Small intestine (tissue), 16 donors: ENCODE measurements around the gene ZEB2. TPM values are rescaled to one million over a fixed set of nuclear protein-coding genes. Genes with fewer than 3 reads are reported as not detected.

ENCODE experiments used
- DNase-seq, 2 donors: peaks; one replicate each; pipeline versions ENCODE4 v3.0.0 to v3.0.0-alpha.2; 2013
- FAIRE-seq: peaks from 2 replicates; lab custom pipeline; 2012; peaks lifted over from hg19 to GRCh38; lab: Jason Lieb, UNC
- H3K27ac ChIP-seq, 3 donors: one replicate each; pipeline ENCODE4 v1.5.1; 2013; ENCODE audit warnings: low read length in 2 of 3, mild to moderate bottlenecking in 2 of 3, control low read depth in 1 of 3, inconsistent platforms in 1 of 3, low read depth in 1 of 3, moderate library complexity in 1 of 3
- H3K27me3 ChIP-seq, 3 donors: one replicate each; pipeline ENCODE4 v1.6.1; 2013; ENCODE audit warnings: low read length in 3 of 3, inconsistent platforms in 1 of 3; ENCODE audit not compliant: control insufficient read depth in 3 of 3, insufficient read depth in 3 of 3
- H3K36me3 ChIP-seq, 3 donors: one replicate each; pipeline ENCODE4 v1.6.1; 2013; ENCODE audit warnings: low read length in 3 of 3, inconsistent platforms in 1 of 3, low read depth in 1 of 3, mild to moderate bottlenecking in 1 of 3, moderate library complexity in 1 of 3; ENCODE audit not compliant: control insufficient read depth in 3 of 3, insufficient read depth in 2 of 3
- H3K4me1 ChIP-seq, 3 donors: one replicate each; pipeline ENCODE4 v1.6.1; 2013; ENCODE audit warnings: low read length in 2 of 3, inconsistent platforms in 1 of 3, low read depth in 1 of 3, mild to moderate bottlenecking in 1 of 3, moderate library complexity in 1 of 3; ENCODE audit not compliant: control insufficient read depth in 3 of 3, insufficient read depth in 2 of 3
- H3K4me3 ChIP-seq, 3 donors: one replicate each; pipeline ENCODE4 v1.5.1; 2013; ENCODE audit warnings: low read length in 3 of 3, control low read depth in 1 of 3, inconsistent platforms in 1 of 3, low read depth in 1 of 3, mild to moderate bottlenecking in 1 of 3, moderate library complexity in 1 of 3
- H3K9me3 ChIP-seq, 2 donors: one replicate each; pipeline ENCODE4 v1.6.1; 2013; ENCODE audit warnings: low read depth in 1 of 2, low read length in 1 of 2; ENCODE audit not compliant: control insufficient read depth in 2 of 2, insufficient read depth in 1 of 2
- WGBS, 3 donors: extraction: QIAGEN DNeasy Blood & Tissue Kit; methylation state at CpG; one replicate each; pipeline ENCODE4 v1.1.7; 2013; 5-methylcytosine and 5-hydroxymethylcytosine counted together
- long read RNA-seq, 10 donors: transcript quantifications; one replicate each; lab custom pipeline, GENCODE V29; 2026
- polyA plus RNA-seq, 4 donors: library from polyadenylated mRNA; stranded (reverse) in 3 of 4; unstranded in 1 of 4; fragments of 200-250 nt in 3 of 4; fragments of 120-200 nt in 1 of 4; gene quantifications; one replicate each; pipeline versions ENCODE4 v1.2.1 to v1.2.3, GENCODE V29; 2013
- donor health status: healthy with polysubstance abuse.
- donor health status: control.
- donor health status: control.
- donor health status: Bipolar disorder and iron deficiency.
- donor health status: healthy.

The ZEB2 gene
- 10 to 100 TPM in 3 of 4 donors, 1 to 10 TPM in 1; 2.0 to 30.9 (median 15.3) TPM for polyA plus RNA-seq
- long read RNA-seq, donor 1: 0 reads
- long read RNA-seq, donor 2, full-length matches to known transcripts: 4 of 4 reads
- long read RNA-seq, donor 2, partial matches to known transcripts: 0 of 4 reads
- long read RNA-seq, donor 2, other reads (novel, unspliced or antisense): 0 of 4 reads
- long read RNA-seq, donor 3, partial matches to known transcripts: 0 of 2 reads
- long read RNA-seq, donor 3, other reads (novel, unspliced or antisense): 0 of 2 reads
- long read RNA-seq, donor 4: 0 reads
- long read RNA-seq, donor 5, partial matches to known transcripts: 0 of 1 reads
- long read RNA-seq, donor 5, other reads (novel, unspliced or antisense): 0 of 1 reads
- long read RNA-seq, donor 6, full-length matches to known transcripts: 2 of 7 reads
- long read RNA-seq, donor 6, partial matches to known transcripts: 5 of 7 reads
- long read RNA-seq, donor 6, other reads (novel, unspliced or antisense): 0 of 7 reads
- long read RNA-seq, donor 7: 0 reads
- long read RNA-seq, donor 8, partial matches to known transcripts: 0 of 1 reads
- long read RNA-seq, donor 8, other reads (novel, unspliced or antisense): 0 of 1 reads
- long read RNA-seq, donor 9, partial matches to known transcripts: 6 of 7 reads
- long read RNA-seq, donor 9, other reads (novel, unspliced or antisense): 0 of 7 reads
- long read RNA-seq, donor 10, full-length matches to known transcripts: 11 of 25 reads
- long read RNA-seq, donor 10, partial matches to known transcripts: 14 of 25 reads
- long read RNA-seq, donor 10, other reads (novel, unspliced or antisense): 0 of 25 reads

DNA sequence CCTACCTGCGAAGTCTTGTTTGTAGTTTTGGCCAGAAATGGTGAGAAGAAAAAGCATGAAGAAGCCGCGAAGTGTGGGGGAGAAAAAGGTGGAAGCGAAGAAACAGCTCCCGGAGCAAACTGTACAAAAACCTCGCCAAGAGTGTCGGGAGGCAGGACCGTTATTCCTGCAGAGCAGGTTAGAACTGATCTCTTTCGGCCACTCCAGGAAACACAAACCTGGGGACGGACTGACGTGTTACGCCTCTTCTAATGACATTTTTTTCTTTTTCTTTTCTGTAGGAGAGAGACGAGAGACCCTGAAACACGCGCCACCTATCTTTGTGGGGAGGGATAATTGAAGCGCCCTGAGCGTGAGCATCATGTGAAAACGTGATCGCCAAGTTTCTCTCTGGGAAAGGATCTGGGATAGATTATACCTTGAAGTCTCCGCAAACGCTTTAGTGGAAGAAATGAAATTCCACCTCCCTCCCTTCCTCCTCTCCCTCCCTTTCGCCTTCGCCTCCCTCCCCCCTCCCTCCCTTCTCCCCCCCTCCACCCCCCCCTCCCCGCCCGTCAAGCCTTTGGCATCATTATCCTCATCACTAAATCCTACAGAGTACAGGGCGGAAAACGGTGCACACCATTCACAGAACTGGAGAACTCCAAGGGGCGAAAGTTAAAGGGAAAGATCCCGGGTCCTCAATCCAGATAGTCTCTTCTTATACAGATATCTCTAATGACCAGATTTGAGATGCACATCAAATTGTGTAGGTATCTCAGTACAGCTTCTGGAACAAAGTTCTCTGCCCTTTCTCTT lies at the start of gene ZEB2:
Gene ZEB2 (minus strand): TSS at position 186 of the 798 bp plus-strand sequence. CDS start 2,769 bp downstream, outside the sequence.
- peak within 1 kb of the TSS; percentile 24 to 99 (median 88) for H3K27ac ChIP-seq
- FAIRE-seq (no peak), DNase-seq (peak; percentile 17 to 49)
- H3K4me1 ChIP-seq: peaks cover 0 to 4% (median 0%) of the 10 kb centered on the region in 3 donors
- WGBS, 3 donors: 2 to 8% (median 5%) methylated on average over 27 to 29 of the region's 29 CpGs
- peak within 1 kb of the TSS; percentile 33 to 62 (median 52) for H3K4me3 ChIP-seq
- H3K27me3 ChIP-seq: peaks cover 4 to 83% (median 10%) of the 10 kb centered on the region in 3 donors
- no peaks in the 10 kb centered on the region for H3K36me3 ChIP-seq
- H3K9me3 ChIP-seq: no peaks in the 10 kb centered on the region

DNA sequence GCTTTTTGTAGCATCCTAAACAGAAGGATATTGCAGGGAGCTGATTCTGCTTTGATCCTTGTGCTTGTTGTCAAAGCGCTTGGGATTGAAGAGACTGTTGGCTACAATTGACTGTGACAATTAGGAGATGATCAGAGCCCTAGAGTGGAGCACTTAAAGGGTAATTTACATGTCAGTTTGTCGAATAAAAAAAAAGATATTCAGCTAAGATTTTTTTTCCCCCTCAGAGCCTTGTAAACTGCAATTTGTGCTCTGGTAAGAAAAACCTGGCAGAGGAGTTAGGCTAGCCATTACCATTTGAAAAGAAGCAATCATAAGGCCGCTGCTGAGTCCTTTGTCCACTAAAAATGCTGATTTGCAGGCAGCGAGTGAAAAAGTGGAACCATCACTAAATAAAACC lies 47.8 kb upstream of the ZEB2 start:
- H3K27me3 ChIP-seq: no peaks in the 10 kb centered on the region
- no peaks in the 10 kb centered on the region for H3K9me3 ChIP-seq
- H3K36me3 ChIP-seq: no peaks in the 10 kb centered on the region
- no peak for DNase-seq
- no peak overlapping the region for H3K27ac ChIP-seq
- FAIRE-seq: no peak
- H3K4me1 ChIP-seq: no peaks in the 10 kb centered on the region
- H3K4me3 ChIP-seq: no peak overlapping the region
- WGBS, 3 donors: 60 to 79% (median 74%) methylated on average over 4 of the region's 4 CpGs

DNA sequence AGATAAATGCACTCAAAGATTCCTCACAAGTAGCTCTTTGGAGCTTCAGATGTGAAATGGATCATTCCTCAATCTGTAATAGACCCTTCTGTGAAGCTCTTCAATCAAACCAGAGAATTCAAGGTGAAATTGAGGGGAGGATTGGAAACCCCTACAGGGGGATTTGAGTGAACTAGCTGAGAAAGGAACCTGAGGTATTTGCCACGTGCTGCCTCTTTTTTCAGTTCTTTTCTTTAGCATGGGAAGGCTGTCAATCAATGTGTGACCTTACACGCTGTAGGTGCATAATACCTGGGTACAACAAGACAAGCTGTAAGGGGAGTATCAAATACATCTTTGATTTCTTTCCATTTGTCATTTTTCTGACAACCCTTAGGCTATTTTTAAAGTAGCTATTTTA lies 46.5 kb upstream of the ZEB2 start:
- Histone ChIP-seq H3K27ac (no peak overlapping the region), H3K9me3 (no peaks in the 10 kb centered on the region), H3K27me3 (no peaks in the 10 kb centered on the region), H3K36me3 (no peaks in the 10 kb centered on the region), H3K4me1 (no peaks in the 10 kb centered on the region), H3K4me3 (no peak overlapping the region)
- DNase-seq: no peak
- 59 to 72% (median 67%) methylated on average over 2 of the region's 2 CpGs for WGBS, 3 donors
- no peak for FAIRE-seq

DNA sequence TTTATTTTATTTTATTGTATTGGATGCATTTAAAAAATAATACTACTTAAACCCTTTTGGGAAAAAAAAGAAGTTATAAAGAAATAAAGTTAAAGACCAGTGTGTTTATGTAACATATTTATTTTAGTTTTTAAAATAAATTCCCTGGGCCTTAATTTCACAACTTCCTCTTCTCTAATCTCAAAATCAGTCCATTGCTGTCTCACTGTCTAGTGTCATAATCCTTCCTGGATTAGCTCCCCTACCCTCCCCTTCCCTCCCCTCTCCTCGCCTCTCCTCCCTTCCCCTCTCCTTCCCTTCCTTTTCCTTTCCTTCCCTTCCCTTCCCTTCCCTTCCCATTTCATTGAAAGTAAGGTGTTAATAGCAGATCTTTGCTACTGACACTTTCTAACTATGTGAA lies 40.3 kb upstream of the ZEB2 start:
- H3K4me1 ChIP-seq: no peaks in the 10 kb centered on the region
- H3K9me3 ChIP-seq: no peaks in the 10 kb centered on the region
- WGBS, 3 donors: 46 to 69% (median 57%) methylated on average over 1 of the region's 1 CpG
- FAIRE-seq (no peak), DNase-seq (no peak)
- H3K27ac ChIP-seq: no peak overlapping the region
- no peak overlapping the region for H3K4me3 ChIP-seq
- H3K27me3 ChIP-seq: no peaks in the 10 kb centered on the region
- no peaks in the 10 kb centered on the region for H3K36me3 ChIP-seq

DNA sequence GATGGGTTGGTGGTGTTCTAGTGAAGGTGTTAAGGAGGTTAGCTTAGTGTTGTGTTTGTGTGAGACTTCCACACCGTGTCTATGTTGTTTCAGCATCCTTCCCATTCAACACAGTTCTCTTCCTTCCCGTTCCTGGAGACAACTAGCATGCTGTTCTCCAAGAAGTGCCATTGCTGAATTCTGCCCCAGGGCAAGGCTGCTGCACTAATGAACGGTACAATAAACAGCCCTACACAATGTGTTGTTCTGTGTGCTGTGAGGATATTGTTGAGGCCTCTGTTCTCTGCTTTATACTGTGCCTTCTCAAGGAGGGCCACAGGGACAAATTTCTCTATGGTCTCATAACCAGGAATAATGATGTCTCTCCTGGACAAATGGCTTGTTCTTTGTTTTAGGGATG lies 39.8 kb upstream of the ZEB2 start:
- DNase-seq (no peak), FAIRE-seq (no peak)
- H3K9me3 ChIP-seq: no peaks in the 10 kb centered on the region
- no peaks in the 10 kb centered on the region for H3K36me3 ChIP-seq
- 73 to 83% (median 80%) methylated on average over 3 of the region's 3 CpGs for WGBS, 3 donors
- H3K4me1 ChIP-seq: no peaks in the 10 kb centered on the region
- H3K4me3 ChIP-seq: no peak overlapping the region
- H3K27ac ChIP-seq: no peak overlapping the region
- no peaks in the 10 kb centered on the region for H3K27me3 ChIP-seq

DNA sequence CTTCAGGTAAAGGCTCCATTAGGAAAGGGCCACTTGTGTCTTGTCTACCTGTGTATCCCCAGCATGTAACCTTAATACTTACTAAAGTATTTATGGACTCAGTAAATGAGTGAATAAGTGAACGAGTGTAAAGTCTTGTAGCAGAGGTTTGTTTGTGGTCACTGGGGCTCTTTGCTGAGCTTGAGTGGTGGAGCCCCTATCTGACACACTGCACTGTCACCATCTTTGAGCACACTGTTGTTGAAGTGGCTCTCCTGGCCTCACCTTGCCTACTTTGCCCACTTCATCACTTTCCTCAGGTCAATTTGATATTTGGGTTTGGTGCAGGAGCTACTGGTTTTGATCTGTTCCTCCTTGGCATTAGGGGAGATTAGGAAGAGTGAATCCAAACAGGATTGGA lies 39.3 kb upstream of the ZEB2 start:
- no peaks in the 10 kb centered on the region for H3K27me3 ChIP-seq
- WGBS, 3 donors: 65 to 81% (median 67%) methylated on average over 1 of the region's 1 CpG
- no peaks in the 10 kb centered on the region for H3K9me3 ChIP-seq
- no peaks in the 10 kb centered on the region for H3K4me1 ChIP-seq
- H3K4me3 ChIP-seq: no peak overlapping the region
- no peak for DNase-seq
- no peak for FAIRE-seq
- no peaks in the 10 kb centered on the region for H3K36me3 ChIP-seq
- no peak overlapping the region for H3K27ac ChIP-seq

DNA sequence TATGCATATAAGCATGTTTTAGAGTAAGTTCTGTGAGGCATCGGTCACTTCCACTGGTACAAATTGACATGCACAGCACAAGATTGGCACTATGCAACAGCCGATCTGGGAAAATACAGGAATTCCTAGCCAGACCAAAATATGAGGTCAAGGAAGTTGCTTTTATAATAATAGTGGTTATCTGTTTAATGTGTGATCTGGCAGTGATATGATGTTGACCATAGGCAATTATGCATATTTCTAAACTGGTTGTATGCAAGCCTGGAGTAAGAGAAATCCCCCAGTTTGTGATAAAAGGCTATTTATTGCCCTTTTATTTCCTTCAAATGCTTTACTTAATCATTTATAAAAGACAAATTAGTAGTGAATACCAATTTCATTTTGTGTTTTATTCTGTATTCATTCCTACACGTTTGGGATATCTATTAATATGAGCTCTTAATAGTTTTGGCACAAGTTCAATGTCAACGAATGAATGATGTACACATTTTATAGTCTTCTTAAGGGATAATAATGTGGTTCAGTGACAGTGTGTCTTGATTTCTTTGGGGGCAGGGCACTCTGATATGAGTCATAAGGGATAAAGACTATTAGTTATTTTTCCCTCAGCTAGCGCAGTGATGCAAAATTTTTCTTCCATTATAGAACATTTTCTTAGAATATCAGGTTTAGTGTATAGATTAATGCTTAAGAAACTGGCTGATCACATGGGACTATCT lies 34.7 kb upstream of the ZEB2 start:
- DNase-seq: no peak
- Histone ChIP-seq H3K27ac (no peak overlapping the region), H3K36me3 (no peaks in the 10 kb centered on the region), H3K4me3 (no peak overlapping the region), H3K9me3 (no peaks in the 10 kb centered on the region), H3K4me1 (no peaks in the 10 kb centered on the region), H3K27me3 (no peaks in the 10 kb centered on the region)
- 43 to 62% (median 54%) methylated on average over 5 of the region's 5 CpGs for WGBS, 3 donors
- no peak for FAIRE-seq
